NAMALWA (cell line): Measurements from ENCODE around the gene VPS35.
"Not testable (repeated sequence)": the region's sequence is repeated elsewhere in the genome, so short reads cannot be mapped to it uniquely, and the experiment has no call there.

Experiments used
- DNase-seq: peaks from one replicate; pipeline ENCODE4 v3.0.0-alpha.2; 2015; ENCODE audit warnings: low spot score

VPS35 gene

GRCh38 chr16:46658925-46659324 is 30.1 kb downstream of the VPS35 start:
- DNase-seq = peak; percentile 20

- DNase-seq = no peak
Observed at GRCh38 chr16:46651305-46651704, 37.7 kb downstream of the VPS35 start.

- DNase-seq = no peak
Observed at GRCh38 chr16:46650254-46650623, 38.7 kb downstream of the VPS35 start.

GRCh38 chr16:46649588-46650253 is 39.3 kb downstream of the VPS35 start:
- no peak for DNase-seq

- DNase-seq = no peak
Observed at GRCh38 chr16:46648656-46649055, 40.3 kb downstream of the VPS35 start.

GRCh38 chr16:46638947-46639925 is 49.7 kb downstream of the VPS35 start:
- no peak for DNase-seq

- no peak for DNase-seq
Observed at GRCh38 chr16:46632778-46633733, 55.9 kb downstream of the VPS35 start.

GRCh38 chr16:46629331-46630219 is 59.4 kb downstream of the VPS35 start:
- peak; percentile 27 for DNase-seq

- no peak for DNase-seq
Observed at GRCh38 chr16:46627746-46628145, 61.2 kb downstream of the VPS35 start.

- DNase-seq = not testable (repeated sequence)
Observed at GRCh38 chr16:46626681-46627080, 62.3 kb downstream of the VPS35 start.

- DNase-seq = not testable (repeated sequence)
Observed at GRCh38 chr16:46624862-46625261, 64.1 kb downstream of the VPS35 start.

- DNase-seq = not testable (repeated sequence)
Observed at GRCh38 chr16:46623707-46624106, 65.3 kb downstream of the VPS35 start.

GRCh38 chr16:46623246-46623645 is 65.7 kb downstream of the VPS35 start:
- DNase-seq = not testable (repeated sequence)

- no peak for DNase-seq
Observed at GRCh38 chr16:46621934-46622676, 66.9 kb downstream of the VPS35 start.

GRCh38 chr16:46621006-46621933 is 67.7 kb downstream of the VPS35 start, which contains the start of gene SHCBP1:
SHCBP1 (minus strand) TSS chr16:46621379; CDS start chr16:46621359, 20 bp downstream.
- DNase-seq = peak; percentile 91

GRCh38 chr16:46620266-46621005 is 68.5 kb downstream of the VPS35 start:
- DNase-seq = peak; percentile 74

GRCh38 chr16:46618516-46618915 is 70.5 kb downstream of the VPS35 start:
- no peak for DNase-seq

GRCh38 chr16:46614006-46614405 is 75.0 kb downstream of the VPS35 start:
- DNase-seq = no peak
